Natural killer cell treated with Interleukin-12 subunit alpha and Interleukin-12 subunit beta and Interleukin-15 and Interleukin-18, amount 100 ng/mL, for 72 hours (primary cell): ENCODE measurements around the gene MAPK8. TPM values are rescaled to one million over a fixed set of nuclear protein-coding genes. Genes with fewer than 3 reads are reported as not detected.
"Not testable (repeated sequence)": the region's sequence is repeated elsewhere in the genome, so short reads cannot be mapped to it uniquely, and the experiment has no call there.

ENCODE experiments used
- ATAC-seq, 2 donors: fragments of 150-1000 bp; cut with Tn5 transposase in 1 of 2; sonication (Bioruptor Pico), chemical (Tn5 transposase) in 1 of 2; 2 replicates each; pipeline ENCODE4 v1.10.0; 2021
- DNase-seq: peaks from one replicate; pipeline ENCODE4 v3.0.0; 2022; ENCODE audit warnings: low spot score
- H3K27ac Mint-ChIP-seq, 2 donors: 1 replicate in 1 of 2; 2 replicates in 1 of 2; pipeline ENCODE4 v1.8.0; 2022; ENCODE audit warnings: mixed read lengths in 2 of 2, mild to moderate bottlenecking in 1 of 2, moderate library complexity in 1 of 2
- H3K27me3 Mint-ChIP-seq, 2 donors: 1 replicate in 1 of 2; 2 replicates in 1 of 2; pipeline ENCODE4 v1.8.0; 2022; ENCODE audit warnings: mixed read lengths in 2 of 2
- H3K36me3 Mint-ChIP-seq: one replicate; pipeline ENCODE4 v1.8.0; 2022; ENCODE audit warnings: mixed read lengths
- H3K4me1 Mint-ChIP-seq, 2 donors: 1 replicate in 1 of 2; 2 replicates in 1 of 2; pipeline ENCODE4 v1.8.0; 2022; ENCODE audit warnings: low read depth in 2 of 2, mixed read lengths in 2 of 2, mild to moderate bottlenecking in 1 of 2
- H3K4me3 Mint-ChIP-seq: one replicate; pipeline ENCODE4 v1.8.0; 2022; ENCODE audit warnings: mixed read lengths
- H3K9me3 Mint-ChIP-seq: 2 replicates; pipeline ENCODE4 v1.8.0; 2022; ENCODE audit warnings: mixed read lengths
- total RNA-seq, 2 donors: library from RNA; stranded (reverse); gene quantifications; one replicate each; pipeline ENCODE4 v1.2.3, GENCODE V29; 2022

MAPK8 gene
- total RNA-seq, 2 donors from 2014 or later: 43.1 to 79.9 TPM

GRCh38 chr10:48332166-48332870 lies 25.8 kb downstream of the MAPK8 start:
- H3K27me3 Mint-ChIP-seq: no peaks in the 10 kb centered on the region
- H3K4me3 Mint-ChIP-seq: peak overlapping the region; percentile 54
- DNase-seq (no peak), ATAC-seq (no peak)
- peaks cover 20% of the 10 kb centered on the region for H3K36me3 Mint-ChIP-seq
- no peaks in the 10 kb centered on the region for H3K9me3 Mint-ChIP-seq
- peak overlapping the region; percentile 22 to 59 for H3K27ac Mint-ChIP-seq
- peaks cover 27 to 36% of the 10 kb centered on the region in 2 donors for H3K4me1 Mint-ChIP-seq

GRCh38 chr10:48332871-48333216 lies 26.4 kb downstream of the MAPK8 start:
- peaks cover 3% of the 10 kb centered on the region for H3K9me3 Mint-ChIP-seq
- peak overlapping the region; percentile 22 to 59 for H3K27ac Mint-ChIP-seq
- peaks cover 31 to 41% of the 10 kb centered on the region in 2 donors for H3K4me1 Mint-ChIP-seq
- no peak for DNase-seq
- H3K36me3 Mint-ChIP-seq: peaks cover 24% of the 10 kb centered on the region
- no peaks in the 10 kb centered on the region for H3K27me3 Mint-ChIP-seq
- H3K4me3 Mint-ChIP-seq: peak overlapping the region; percentile 54
- no peak for ATAC-seq

GRCh38 chr10:48333856-48334255 lies 27.4 kb downstream of the MAPK8 start:
- Mint-ChIP-seq H3K36me3 (peaks cover 26% of the 10 kb centered on the region), H3K4me1 (peaks cover 35 to 46% of the 10 kb centered on the region in 2 donors), H3K9me3 (peaks cover 3% of the 10 kb centered on the region), H3K4me3 (no peak overlapping the region), H3K27me3 (no peaks in the 10 kb centered on the region), H3K27ac (no peak overlapping the region)
- no peak for DNase-seq
- no peak for ATAC-seq

GRCh38 chr10:48335788-48336187 lies 29.3 kb downstream of the MAPK8 start:
- DNase-seq: no peak
- peaks cover 28% of the 10 kb centered on the region for H3K36me3 Mint-ChIP-seq
- peaks cover 40 to 63% of the 10 kb centered on the region in 2 donors for H3K4me1 Mint-ChIP-seq
- no peaks in the 10 kb centered on the region for H3K27me3 Mint-ChIP-seq
- peaks cover 3% of the 10 kb centered on the region for H3K9me3 Mint-ChIP-seq
- H3K4me3 Mint-ChIP-seq: no peak overlapping the region
- no peak for ATAC-seq
- peak overlapping the region in 1 of 2 donors; percentile 15 for H3K27ac Mint-ChIP-seq

- Mint-ChIP-seq H3K27me3 (no peaks in the 10 kb centered on the region), H3K27ac (peak overlapping the region; percentile 22 to 82), H3K36me3 (peaks cover 22% of the 10 kb centered on the region), H3K4me1 (peaks cover 37 to 60% of the 10 kb centered on the region in 2 donors), H3K4me3 (peak overlapping the region; percentile 52), H3K9me3 (peaks cover 3% of the 10 kb centered on the region)
- no peak for DNase-seq
- peak in 1 of 2 donors; percentile 82 for ATAC-seq
These were observed 30.6 kb downstream of the MAPK8 start for GRCh38 chr10:48336978-48337599.

GRCh38 chr10:48340734-48341133 lies 34.3 kb downstream of the MAPK8 start:
- Mint-ChIP-seq H3K9me3 (peaks cover 3% of the 10 kb centered on the region), H3K4me3 (peak overlapping the region; percentile 9), H3K27me3 (no peaks in the 10 kb centered on the region), H3K4me1 (peaks cover 25 to 60% of the 10 kb centered on the region in 2 donors), H3K27ac (peak overlapping the region in 1 of 2 donors; percentile 14), H3K36me3 (peaks cover 16% of the 10 kb centered on the region)
- no peak for DNase-seq
- peak in 1 of 2 donors; percentile 27 for ATAC-seq

GRCh38 chr10:48343106-48343505 lies 36.6 kb downstream of the MAPK8 start:
- ATAC-seq (no peak), DNase-seq (no peak)
- Mint-ChIP-seq H3K9me3 (peaks cover 2% of the 10 kb centered on the region), H3K4me3 (no peak overlapping the region), H3K4me1 (peaks cover 21 to 46% of the 10 kb centered on the region in 2 donors), H3K36me3 (peaks cover 14% of the 10 kb centered on the region), H3K27ac (no peak overlapping the region), H3K27me3 (no peaks in the 10 kb centered on the region)

- no peak for DNase-seq
- H3K4me1 Mint-ChIP-seq: peaks cover 19 to 37% of the 10 kb centered on the region in 2 donors
- no peaks in the 10 kb centered on the region for H3K27me3 Mint-ChIP-seq
- no peak for ATAC-seq
- peaks cover 9% of the 10 kb centered on the region for H3K9me3 Mint-ChIP-seq
- H3K36me3 Mint-ChIP-seq: peaks cover 13% of the 10 kb centered on the region
- H3K4me3 Mint-ChIP-seq: no peak overlapping the region
- no peak overlapping the region for H3K27ac Mint-ChIP-seq
These were observed 37.6 kb downstream of the MAPK8 start for GRCh38 chr10:48343921-48344598.

GRCh38 chr10:48346248-48346647 lies 39.8 kb downstream of the MAPK8 start:
- not testable (repeated sequence) for H3K4me3 Mint-ChIP-seq

GRCh38 chr10:48347539-48347938 lies 41.1 kb downstream of the MAPK8 start:
- Mint-ChIP-seq H3K36me3 (peaks cover 21% of the 10 kb centered on the region), H3K9me3 (peaks cover 14% of the 10 kb centered on the region), H3K4me1 (peaks cover 15 to 18% of the 10 kb centered on the region in 2 donors)
- ATAC-seq, H3K27me3 Mint-ChIP-seq, DNase-seq, H3K4me3 Mint-ChIP-seq, H3K27ac Mint-ChIP-seq: not testable (repeated sequence)

More at GRCh38 chr10:48346248-48346647, 39.8 kb downstream of the MAPK8 start:
- peaks cover 14% of the 10 kb centered on the region for H3K9me3 Mint-ChIP-seq
- H3K27ac Mint-ChIP-seq, ATAC-seq, DNase-seq, H3K27me3 Mint-ChIP-seq: not testable (repeated sequence)
- H3K36me3 Mint-ChIP-seq: peaks cover 21% of the 10 kb centered on the region
- peaks cover 19 to 26% of the 10 kb centered on the region in 2 donors for H3K4me1 Mint-ChIP-seq

GRCh38 chr10:48347943-48348342 lies 41.5 kb downstream of the MAPK8 start:
- H3K36me3 Mint-ChIP-seq: peaks cover 21% of the 10 kb centered on the region
- ATAC-seq, H3K4me3 Mint-ChIP-seq, H3K27me3 Mint-ChIP-seq, H3K27ac Mint-ChIP-seq, DNase-seq: not testable (repeated sequence)
- H3K4me1 Mint-ChIP-seq: peaks cover 15 to 19% of the 10 kb centered on the region in 2 donors
- H3K9me3 Mint-ChIP-seq: peaks cover 14% of the 10 kb centered on the region

GRCh38 chr10:48353246-48353645 lies 46.8 kb downstream of the MAPK8 start:
- Mint-ChIP-seq H3K36me3 (peaks cover 20% of the 10 kb centered on the region), H3K9me3 (peaks cover 11% of the 10 kb centered on the region), H3K4me3 (no peak overlapping the region), H3K27ac (no peak overlapping the region), H3K27me3 (no peaks in the 10 kb centered on the region), H3K4me1 (peaks cover 20 to 21% of the 10 kb centered on the region in 2 donors)
- no peak for DNase-seq
- no peak for ATAC-seq

- H3K4me3 Mint-ChIP-seq: peak overlapping the region; percentile 40
- ATAC-seq (no peak), DNase-seq (no peak)
- H3K27ac Mint-ChIP-seq: no peak overlapping the region
- peaks cover 20 to 30% of the 10 kb centered on the region in 2 donors for H3K4me1 Mint-ChIP-seq
- H3K36me3 Mint-ChIP-seq: peaks cover 5% of the 10 kb centered on the region
- H3K9me3 Mint-ChIP-seq: no peaks in the 10 kb centered on the region
- H3K27me3 Mint-ChIP-seq: no peaks in the 10 kb centered on the region
These were observed 51.2 kb downstream of the MAPK8 start for GRCh38 chr10:48357631-48358030.

GRCh38 chr10:48358162-48358561 lies 51.7 kb downstream of the MAPK8 start:
- H3K4me3 Mint-ChIP-seq: peak overlapping the region; percentile 40
- no peaks in the 10 kb centered on the region for H3K9me3 Mint-ChIP-seq
- ATAC-seq (peak in 1 of 2 donors; percentile 76), DNase-seq (no peak)
- peaks cover 20 to 25% of the 10 kb centered on the region in 2 donors for H3K4me1 Mint-ChIP-seq
- peaks cover 5% of the 10 kb centered on the region for H3K36me3 Mint-ChIP-seq
- no peaks in the 10 kb centered on the region for H3K27me3 Mint-ChIP-seq
- H3K27ac Mint-ChIP-seq: no peak overlapping the region
